Hepatic stellate cell (primary cell): ENCODE results near the gene MAK.
"Not testable (repeated sequence)": the region's sequence is repeated elsewhere in the genome, so short reads cannot be mapped to it uniquely, and the experiment has no call there.

ENCODE experiments used
- DNase-seq: peaks from one replicate; pipeline ENCODE4 v3.0.0; 2011; ENCODE audit warnings: low spot score

MAK gene

GRCh38 chr6:10853849-10854300, 15.5 kb upstream of the MAK start:
- not testable (repeated sequence) for DNase-seq

- DNase-seq = no peak
These were observed 14.1 kb upstream of the MAK start for GRCh38 chr6:10852361-10852960.

- no peak for DNase-seq
These were observed 12.4 kb upstream of the MAK start for GRCh38 chr6:10850728-10851127.

- DNase-seq = no peak
These were observed 11.6 kb upstream of the MAK start for GRCh38 chr6:10849901-10850300.

- DNase-seq = no peak
These were observed 9.3 kb upstream of the MAK start for GRCh38 chr6:10847684-10848083.

GRCh38 chr6:10843554-10843953, 5.2 kb upstream of the MAK start:
- no peak for DNase-seq

GRCh38 chr6:10838794-10839333, 525 bp upstream of the MAK start:
- DNase-seq = no peak

- DNase-seq = no peak
These were observed 731 bp downstream of the MAK start for GRCh38 chr6:10837622-10837994.

- DNase-seq = peak; percentile 26
These were observed 1.2 kb downstream of the MAK start for GRCh38 chr6:10837009-10837621.

- no peak for DNase-seq
These were observed 3.5 kb downstream of the MAK start for GRCh38 chr6:10834823-10835222.

- DNase-seq = no peak
These were observed 6.7 kb downstream of the MAK start for GRCh38 chr6:10831609-10832008.

GRCh38 chr6:10824819-10825218, 13.5 kb downstream of the MAK start:
- no peak for DNase-seq

- DNase-seq = no peak
These were observed 14.0 kb downstream of the MAK start for GRCh38 chr6:10824297-10824696.

GRCh38 chr6:10814176-10814575, 24.2 kb downstream of the MAK start:
- DNase-seq = not testable (repeated sequence)

- DNase-seq = no peak
These were observed 29.2 kb downstream of the MAK start for GRCh38 chr6:10809098-10809497.

- no peak for DNase-seq
These were observed 30.0 kb downstream of the MAK start for GRCh38 chr6:10808376-10808775.

- peak; percentile 59 for DNase-seq
These were observed 37.0 kb downstream of the MAK start for GRCh38 chr6:10801224-10801848.

- DNase-seq = peak; percentile 13
These were observed 37.5 kb downstream of the MAK start for GRCh38 chr6:10800810-10801209.

GRCh38 chr6:10794239-10794638, 44.1 kb downstream of the MAK start:
- DNase-seq = no peak

- DNase-seq = no peak
These were observed 44.6 kb downstream of the MAK start for GRCh38 chr6:10793695-10794094.

- DNase-seq = no peak
These were observed 45.3 kb downstream of the MAK start for GRCh38 chr6:10793035-10793434.

- no peak for DNase-seq
These were observed 46.2 kb downstream of the MAK start for GRCh38 chr6:10792101-10792500.

GRCh38 chr6:10791673-10792072, 46.7 kb downstream of the MAK start:
- no peak for DNase-seq
